Activated CD8-positive, alpha-beta memory T cell treated with anti-CD3 and anti-CD28 coated beads, Interleukin-2, amount 50 U/mL, for 24 hours (primary cell): Measurements from ENCODE around the gene ALDOC.
"Not testable (repeated sequence)": the region's sequence is repeated elsewhere in the genome, so short reads cannot be mapped to it uniquely, and the experiment has no call there.

Experiments used
- DNase-seq: peaks from one replicate; pipeline ENCODE4 v3.0.0-alpha.2; 2020; ENCODE audit errors: extremely low read depth

ALDOC gene

GRCh38 chr17:28576758-28577465 is at the start of gene ALDOC:
Gene ALDOC, minus strand, starts transcription at chr17:28576895. Its CDS starts 1,363 bp downstream, at chr17:28575532.
- peak; percentile 85 for DNase-seq

GRCh38 chr17:28624148-28624547 is 47.5 kb upstream of the ALDOC start:
- DNase-seq: no peak

DNA sequence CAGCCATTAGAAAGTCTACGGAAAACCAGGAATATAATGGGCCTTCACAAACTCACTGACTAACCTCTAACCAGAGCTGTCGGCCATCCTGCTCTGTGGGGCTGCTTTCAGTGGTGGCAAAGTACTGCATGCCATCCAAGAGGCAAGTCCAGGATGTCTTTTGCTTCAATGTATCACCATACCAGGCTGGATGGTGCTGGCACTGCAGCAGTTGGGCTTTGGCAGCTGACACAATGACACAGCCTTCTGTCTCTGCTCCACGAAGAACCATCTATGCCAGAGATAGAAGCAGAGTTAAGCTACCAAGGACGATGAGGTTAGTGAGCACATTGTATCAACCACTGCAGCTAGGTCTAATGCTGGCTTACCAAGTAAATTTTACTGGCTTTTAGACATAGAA is 47.0 kb upstream of the ALDOC start:
- no peak for DNase-seq

- DNase-seq: no peak
Observed at GRCh38 chr17:28622186-28622585, 45.5 kb upstream of the ALDOC start.

DNA sequence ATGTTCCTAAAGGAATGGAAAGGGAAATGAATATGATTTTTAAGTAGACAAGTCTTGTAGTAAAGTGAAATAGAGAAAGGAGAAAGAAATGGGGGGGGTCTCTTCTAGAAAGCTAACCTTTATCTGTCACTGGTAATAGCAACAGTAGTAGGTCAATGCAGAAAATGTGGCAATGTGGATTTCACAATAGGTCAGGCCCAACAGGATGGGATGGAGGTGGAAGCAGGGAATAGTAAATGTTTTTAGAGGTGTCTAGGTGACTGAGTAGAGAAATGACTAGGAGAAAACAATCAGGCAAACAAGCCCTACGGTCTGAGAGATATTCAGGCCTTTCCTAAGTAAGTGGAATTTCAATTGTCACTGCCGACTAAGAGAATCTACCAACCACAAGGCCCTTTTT is 43.3 kb upstream of the ALDOC start:
- DNase-seq: no peak

- DNase-seq: no peak
Observed at GRCh38 chr17:28618464-28618863, 41.8 kb upstream of the ALDOC start.

GRCh38 chr17:28616281-28616680 is 39.6 kb upstream of the ALDOC start:
- DNase-seq: no peak

- DNase-seq: no peak
Observed at GRCh38 chr17:28615260-28615940, 38.7 kb upstream of the ALDOC start.

GRCh38 chr17:28613931-28614381 is 37.3 kb upstream of the ALDOC start, which contains the start of gene RSKR:
Gene RSKR, minus strand, starts transcription at chr17:28614185. Its CDS starts 24 bp downstream, at chr17:28614161.
- no peak for DNase-seq

GRCh38 chr17:28612936-28613872 is 36.5 kb upstream of the ALDOC start:
- DNase-seq: no peak

DNA sequence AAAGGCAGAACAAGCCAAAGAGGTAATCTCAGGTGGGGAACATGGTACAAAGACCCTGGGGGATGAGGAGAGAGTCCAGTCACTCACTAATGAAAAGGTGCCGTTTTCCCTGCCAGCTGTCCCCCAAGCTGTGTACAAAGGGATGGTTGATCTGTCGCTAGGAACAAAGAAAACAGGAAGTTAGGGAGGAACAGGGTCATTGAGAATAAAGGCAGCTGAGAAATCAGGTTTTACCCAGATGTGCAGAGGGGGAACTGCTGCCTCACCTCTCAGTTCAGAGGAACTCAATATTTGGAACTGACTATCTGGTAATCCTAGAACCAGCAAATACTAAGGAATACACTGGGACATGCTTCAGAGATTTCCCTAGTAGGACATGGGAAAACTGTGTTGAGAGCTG is 35.8 kb upstream of the ALDOC start:
- DNase-seq: no peak

GRCh38 chr17:28610376-28610775 is 33.7 kb upstream of the ALDOC start:
- DNase-seq: no peak

DNA sequence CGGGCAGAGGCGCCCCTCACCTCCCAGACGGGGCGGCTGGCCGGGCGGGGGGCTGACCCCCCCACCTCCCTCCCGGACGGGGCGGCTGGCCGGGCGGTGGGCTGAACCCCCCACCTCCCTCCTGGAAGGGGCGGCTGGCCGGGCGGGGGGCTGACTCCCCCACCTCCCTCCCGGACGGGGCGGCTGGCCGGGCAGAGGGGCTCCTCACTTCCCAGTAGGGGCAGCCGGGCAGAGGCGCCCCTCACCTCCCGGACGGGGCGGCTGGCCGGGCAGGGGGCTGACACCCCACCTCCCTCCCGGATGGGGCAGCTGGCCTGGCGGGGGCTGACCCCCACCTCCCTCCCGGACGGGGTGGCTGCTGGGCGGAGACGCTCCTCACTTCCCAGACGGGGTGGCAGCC is 27.3 kb upstream of the ALDOC start:
- not testable (repeated sequence) for DNase-seq

- no peak for DNase-seq
Observed at GRCh38 chr17:28599311-28600184, 22.9 kb upstream of the ALDOC start.

DNA sequence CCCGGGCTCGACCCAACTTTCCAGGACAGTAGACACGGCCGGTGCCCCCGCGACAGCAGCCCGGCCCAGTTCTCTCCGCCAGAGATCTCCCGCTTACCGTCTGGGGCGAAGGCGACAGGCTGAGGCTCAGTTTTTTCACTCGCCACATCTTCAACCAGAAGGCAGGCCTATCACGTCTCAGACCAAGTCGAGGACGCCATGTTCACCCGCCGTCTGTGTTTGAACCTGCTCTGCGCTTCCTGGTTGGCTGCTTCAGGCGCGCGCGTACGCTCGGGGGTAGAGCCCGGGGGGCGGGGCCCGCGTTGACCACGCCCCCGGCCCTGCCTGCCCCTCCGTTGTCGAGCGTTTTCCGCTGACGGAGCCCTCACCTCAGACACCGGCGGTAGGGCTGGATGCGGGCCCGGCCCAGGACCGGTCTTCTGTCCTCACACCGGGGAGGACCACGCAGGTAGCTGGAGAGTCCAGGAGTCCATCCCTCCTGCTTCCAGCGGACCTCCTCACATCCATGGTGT is 22.2 kb upstream of the ALDOC start, which contains the start of gene SPAG5:
Gene SPAG5 (minus strand): TSS at position 227 of the 512 bp plus-strand sequence. CDS start 79 bp downstream, at position 148.
- DNase-seq: peak; percentile 79

- DNase-seq: no peak
Observed at GRCh38 chr17:28598389-28598788, 21.7 kb upstream of the ALDOC start.

GRCh38 chr17:28597606-28598383 is 21.1 kb upstream of the ALDOC start:
- DNase-seq: no peak

- no peak for DNase-seq
Observed at GRCh38 chr17:28592260-28592659, 15.6 kb upstream of the ALDOC start.

DNA sequence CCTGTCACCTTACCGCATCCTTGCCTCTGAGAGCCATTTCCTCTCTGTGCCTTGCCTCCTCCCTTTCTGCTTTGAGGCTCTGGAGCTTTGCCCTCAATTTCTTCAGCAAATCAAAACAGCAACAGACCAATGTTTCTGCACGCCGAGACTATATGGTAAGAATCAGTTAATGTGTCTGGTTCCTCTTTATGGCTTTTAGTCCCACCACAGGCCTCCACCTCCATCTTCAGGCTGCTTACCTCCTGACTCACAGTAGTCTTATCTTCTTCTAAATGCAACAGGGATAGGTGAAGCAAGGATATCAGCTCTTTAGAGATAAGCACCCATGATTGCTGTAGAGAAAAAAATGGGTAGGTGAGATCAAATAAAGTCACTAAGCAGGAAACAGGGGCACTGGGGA is 9.2 kb upstream of the ALDOC start:
- DNase-seq: no peak

- DNase-seq: no peak
Observed at GRCh38 chr17:28584434-28584833, 7.7 kb upstream of the ALDOC start.
